BLaER1 treated with 17β-estradiol and CSF1 and Interleukin-3, amounts not matched to agents 10 nM and 100 nM (cell line): ENCODE results near the gene C14orf39.
"Not testable (repeated sequence)": the region's sequence is repeated elsewhere in the genome, so short reads cannot be mapped to it uniquely, and the experiment has no call there.

Experiments used
- H3K27ac ChIP-seq, 11 experiments: shearing (Covaris generic); formaldehyde crosslinking; 2 replicates each; pipeline ENCODE4 v1.8.1; 2022
- H3K27me3 ChIP-seq, 11 experiments: shearing (Covaris generic); formaldehyde crosslinking; 2 replicates each; pipeline ENCODE4 v1.8.1; 2022
- H3K36me3 ChIP-seq, 11 experiments: shearing (Covaris generic); formaldehyde crosslinking; 2 replicates each; pipeline ENCODE4 v1.8.1; 2022
- H3K4me1 ChIP-seq, 10 experiments: shearing (Covaris generic); formaldehyde crosslinking; 2 replicates each; pipeline ENCODE4 v1.8.1; 2022
- H3K4me2 ChIP-seq, 11 experiments: shearing (Covaris generic); formaldehyde crosslinking; 2 replicates each; pipeline ENCODE4 v1.8.1; 2022
- H3K4me3 ChIP-seq, 10 experiments: shearing (Covaris generic); formaldehyde crosslinking; 2 replicates each; pipeline ENCODE4 v1.8.1; 2022
- H3K9ac ChIP-seq, 11 experiments: shearing (Covaris generic); formaldehyde crosslinking; 2 replicates each; pipeline ENCODE4 v1.8.1; 2022
- H3K9me3 ChIP-seq, 11 experiments: shearing (Covaris generic); formaldehyde crosslinking; replicated peaks in 1 of 11; 2 replicates each; pipeline ENCODE4 v1.8.1; 2022
- H4K20me1 ChIP-seq, 11 experiments: shearing (Covaris generic); formaldehyde crosslinking; 2 replicates each; pipeline ENCODE4 v1.8.1; 2022
- Cebpa-rat ChIP-seq, 11 experiments: shearing (Covaris generic); IDR thresholded peaks; 2 replicates each; pipeline ENCODE4 v1.8.1; 2022

C14orf39 gene

GRCh38 chr14:60430276-60430675 is 55.6 kb downstream of the C14orf39 start:
- Histone ChIP-seq H3K4me3 (no peak overlapping the region), H3K27ac (no peak overlapping the region), H3K9ac (no peak overlapping the region), H4K20me1 (no peaks in the 10 kb centered on the region; a peak in 1 of 22 replicates), H3K36me3 (no peaks in the 10 kb centered on the region), H3K27me3 (no peaks in the 10 kb centered on the region), H3K9me3 (peaks cover 7 to 15% (median 10%) of the 10 kb centered on the region in 11 experiments; a peak in 18 of 22 replicates), H3K4me2 (no peak overlapping the region), H3K4me1 (no peaks in the 10 kb centered on the region)
- TF ChIP-seq Cebpa-rat (IDR thresholded peaks at IDR 0.05): no peak

- no peak overlapping the region for H3K27ac ChIP-seq
- H3K4me1 ChIP-seq: no peaks in the 10 kb centered on the region
- no peaks in the 10 kb centered on the region for H3K27me3 ChIP-seq
- H4K20me1 ChIP-seq: no peaks in the 10 kb centered on the region
- H3K36me3 ChIP-seq: no peaks in the 10 kb centered on the region
- no peak overlapping the region for H3K4me2 ChIP-seq
- no peaks in the 10 kb centered on the region for H3K9me3 ChIP-seq
- no peak for TF ChIP-seq Cebpa-rat (IDR thresholded peaks at IDR 0.05)
- H3K4me3 ChIP-seq: no peak overlapping the region
- H3K9ac ChIP-seq: no peak overlapping the region
Measured at GRCh38 chr14:60420050-60420449, 65.8 kb downstream of the C14orf39 start.

GRCh38 chr14:60397550-60397949 is 88.3 kb downstream of the C14orf39 start:
- H3K4me3 ChIP-seq, H3K9me3 ChIP-seq, H3K27me3 ChIP-seq, H3K4me1 ChIP-seq, H3K36me3 ChIP-seq, H3K27ac ChIP-seq, H3K9ac ChIP-seq, H4K20me1 ChIP-seq, H3K4me2 ChIP-seq: not testable (repeated sequence)

- Histone ChIP-seq H3K36me3 (no peaks in the 10 kb centered on the region), H3K4me2 (no peak overlapping the region), H3K27me3 (no peaks in the 10 kb centered on the region), H4K20me1 (no peaks in the 10 kb centered on the region), H3K9ac (no peak overlapping the region), H3K4me1 (no peaks in the 10 kb centered on the region), H3K27ac (no peak overlapping the region), H3K9me3 (peaks cover 0 to 7% (median 5%) of the 10 kb centered on the region in 11 experiments; a peak in 5 of 22 replicates), H3K4me3 (no peak overlapping the region)
- TF ChIP-seq Cebpa-rat (IDR thresholded peaks at IDR 0.05): no peak
Measured at GRCh38 chr14:60396718-60397343, 89.0 kb downstream of the C14orf39 start.
